Motor neuron (in vitro differentiated cells): ENCODE data around the gene CCL20. TPM values are rescaled to one million over a fixed set of nuclear protein-coding genes. Genes with fewer than 3 reads are reported as not detected.
"Not testable (repeated sequence)": the region's sequence is repeated elsewhere in the genome, so short reads cannot be mapped to it uniquely, and the experiment has no call there.

Experiments
- ATAC-seq, 8 experiments: fragments of 200-7000 bp; cut with Tn5 transposase; replicated peaks in 6 of 8; 2 replicates each; pipeline ENCODE4 v1.8.0; 2021; ENCODE audit warnings: mild to moderate bottlenecking in 8 of 8, moderate library complexity in 8 of 8
- H3K27ac ChIP-seq, 2 donors: fragments of 250-450 bp; sonication (Bioruptor Pico); 2 replicates each; pipeline ENCODE4 v1.9.0; 2021; ENCODE audit warnings: antibody characterized with exemption in 2 of 2, mild to moderate bottlenecking in 2 of 2, moderate library complexity in 1 of 2
- H3K4me1 ChIP-seq, 2 donors: fragments of 250-450 bp; sonication (Bioruptor Pico); replicated peaks in 1 of 2; 2 replicates each; pipeline ENCODE4 v1.6.1; 2021; ENCODE audit warnings: antibody characterized with exemption in 2 of 2, mild to moderate bottlenecking in 2 of 2, moderate library complexity in 1 of 2
- H3K4me3 ChIP-seq, 5 donors: fragments of 250-450 bp; sonication (Bioruptor Pico); 2 replicates each; pipeline ENCODE4 v1.9.0; 2021; ENCODE audit warnings: antibody characterized with exemption in 5 of 5, mild to moderate bottlenecking in 5 of 5, moderate library complexity in 4 of 5
- WGBS, 10 experiments: fragments of 450-650 bp; shearing (Covaris generic); methylation state at CpG; one replicate each; pipeline ENCODE4 v1.0.0; 2022; 5-methylcytosine and 5-hydroxymethylcytosine counted together
- in situ Hi-C, 9 experiments: fragments of 400-800 bp; cut with MboI; loops; one replicate each; pipeline ENCODE4 v1.15.0; 2021; ENCODE audit warnings: low sequenced_read_pairs in 9 of 9, low pct_unique_long_range_greater_than_20kb in 2 of 9; ENCODE audit not compliant: unreplicated experiment in 9 of 9
- total RNA-seq, 8 experiments: library from RNA; unstranded; fragments of 300-600 nt; gene quantifications; 2 replicates each; pipeline versions ENCODE4 v1.2.3 to v1.2.4, GENCODE V29; 2022

The CCL20 gene
- total RNA-seq, 8 experiments from 2014 or later = 0.16 to 0.38 TPM; not detected in 6

DNA sequence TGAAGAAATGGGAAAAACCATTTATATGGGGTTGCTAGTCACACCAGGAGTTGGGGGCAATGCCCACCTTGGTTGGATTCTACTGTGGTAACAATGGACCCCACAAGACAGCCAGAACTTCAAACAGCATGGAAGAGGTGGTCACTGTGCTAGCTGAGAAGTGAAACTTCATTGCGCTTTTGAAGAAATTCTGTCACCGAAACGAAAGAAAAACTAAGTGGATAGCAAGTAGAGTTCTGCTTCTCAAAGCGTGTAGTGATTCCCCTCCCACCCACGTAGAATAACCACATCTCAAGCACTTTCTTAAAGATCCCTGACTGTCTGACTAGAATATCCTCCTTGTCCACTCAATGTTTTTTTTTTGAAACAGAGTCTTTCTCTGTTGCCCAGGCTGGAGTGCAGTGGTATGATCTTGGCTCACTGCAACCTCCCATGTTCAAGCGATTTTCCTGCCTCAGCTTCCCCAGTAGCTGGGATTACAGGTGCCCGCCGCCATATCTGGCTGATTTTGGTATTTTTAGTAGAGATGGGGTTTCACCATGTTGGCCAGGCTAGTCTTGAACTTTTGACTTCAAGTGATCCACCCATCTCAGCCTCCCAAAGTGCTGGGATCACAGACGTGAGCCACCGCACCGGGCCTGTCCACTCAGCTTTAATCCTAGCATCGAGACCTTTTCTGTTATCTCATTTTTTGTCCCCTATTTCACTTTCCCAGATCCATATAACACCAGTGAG lies 30.1 kb upstream of the CCL20 start:
- H3K4me3 ChIP-seq = no peak overlapping the region
- in situ Hi-C loops = loop anchor here in 1 of 9 experiments (10.0 kb wide), 1 partner anchor 81 kb away; no protein-coding TSS in a partner anchor
- ATAC-seq = no peak
- WGBS, 10 experiments = 39 to 94% (median 75%) methylated on average over 1 to 8 of the region's 12 CpGs; no CpG with 5 or more reads in 3 of the 10 experiments
- no peak overlapping the region for H3K27ac ChIP-seq
- no peaks in the 10 kb centered on the region for H3K4me1 ChIP-seq

DNA sequence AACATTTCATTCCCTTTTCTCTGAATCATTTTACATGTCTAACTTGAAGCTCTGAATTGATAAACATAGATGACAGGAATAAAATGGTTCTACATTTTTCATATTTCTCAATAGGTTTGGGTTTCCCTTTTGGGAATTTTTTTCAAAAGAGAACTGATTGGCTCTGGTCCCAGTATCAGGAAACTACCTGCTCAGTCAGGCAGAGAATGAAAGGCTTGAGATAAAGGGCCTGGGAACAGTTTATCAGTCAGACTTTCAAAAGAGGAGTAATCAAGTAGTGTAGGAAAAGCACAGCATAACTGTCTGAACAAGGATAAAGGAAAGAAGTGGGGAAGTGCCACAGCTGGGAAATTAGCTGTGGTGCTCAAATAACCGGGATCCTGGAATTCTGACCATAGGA lies 28.3 kb upstream of the CCL20 start:
- in situ Hi-C loops = loop anchor here in 1 of 9 experiments (10.0 kb wide), 1 partner anchor 80 kb away; no protein-coding TSS in a partner anchor
- H3K4me3 ChIP-seq = no peak overlapping the region
- WGBS, 10 experiments = 0 to 100% (median 56%) methylated on average over 1 of the region's 1 CpG; no CpG with 5 or more reads in 5 of the 10 experiments
- H3K27ac ChIP-seq = no peak overlapping the region
- H3K4me1 ChIP-seq = no peaks in the 10 kb centered on the region
- ATAC-seq = no peak

DNA sequence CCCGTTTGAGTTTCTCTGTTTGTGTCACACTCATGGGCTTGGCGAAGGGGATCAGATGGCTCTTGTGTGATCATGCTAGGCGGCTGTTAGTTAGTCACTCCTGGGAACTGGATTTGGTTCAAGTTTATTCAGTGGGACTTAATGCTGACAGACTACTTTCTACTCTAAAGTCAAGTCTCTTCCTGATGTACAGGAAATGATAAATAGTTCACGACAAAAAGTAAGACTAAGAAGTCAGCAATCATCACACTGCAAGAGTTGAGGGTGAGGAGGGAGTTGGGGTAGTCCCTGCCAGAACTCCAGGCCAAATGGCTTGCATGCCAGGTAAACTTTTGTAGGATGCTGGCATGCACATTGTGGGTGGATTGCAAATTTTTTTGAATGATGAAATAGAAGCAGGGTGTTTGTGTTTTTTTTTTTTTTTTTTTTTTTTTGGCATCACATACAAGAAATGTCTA lies 25.1 kb upstream of the CCL20 start:
- ATAC-seq = no peak
- Histone ChIP-seq H3K4me1 (no peaks in the 10 kb centered on the region), H3K27ac (no peak overlapping the region), H3K4me3 (no peak overlapping the region)
- in situ Hi-C loops = loop anchor here in 1 of 9 experiments (10.0 kb wide), 1 partner anchor 76 kb away; no protein-coding TSS in a partner anchor
- WGBS, 10 experiments = 58 to 100% (median 83%) methylated on average over 1 to 4 of the region's 4 CpGs; no CpG with 5 or more reads in 1 of the 10 experiments

DNA sequence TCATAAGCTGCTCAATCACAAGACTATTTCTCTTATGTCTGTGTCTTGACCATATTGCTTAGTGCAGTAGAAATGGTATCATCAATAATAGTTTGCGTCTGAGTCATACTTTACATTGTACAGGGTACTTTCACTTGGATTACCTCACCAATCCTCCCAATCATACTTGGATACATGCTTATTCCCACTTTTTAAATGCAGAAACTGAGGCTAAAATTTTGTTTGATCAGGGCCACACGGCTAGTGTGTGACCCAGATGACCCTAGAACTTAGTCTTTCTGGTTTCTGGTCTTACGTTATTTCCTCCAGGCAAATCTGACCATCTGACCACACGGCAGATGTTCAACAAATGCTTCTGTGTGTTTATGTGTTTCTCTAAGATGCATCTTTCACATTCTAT lies 23.8 kb upstream of the CCL20 start:
- in situ Hi-C loops = loop anchor here in 1 of 9 experiments (10.0 kb wide), 1 partner anchor 75 kb away; no protein-coding TSS in a partner anchor
- ATAC-seq = peak in 1 of 8 experiments; percentile 57
- 9 to 83% (median 73%) methylated on average over 1 to 4 of the region's 4 CpGs; no CpG with 5 or more reads in 3 of the 10 experiments for WGBS, 10 experiments
- Histone ChIP-seq H3K4me3 (no peak overlapping the region), H3K27ac (no peak overlapping the region), H3K4me1 (no peaks in the 10 kb centered on the region)

DNA sequence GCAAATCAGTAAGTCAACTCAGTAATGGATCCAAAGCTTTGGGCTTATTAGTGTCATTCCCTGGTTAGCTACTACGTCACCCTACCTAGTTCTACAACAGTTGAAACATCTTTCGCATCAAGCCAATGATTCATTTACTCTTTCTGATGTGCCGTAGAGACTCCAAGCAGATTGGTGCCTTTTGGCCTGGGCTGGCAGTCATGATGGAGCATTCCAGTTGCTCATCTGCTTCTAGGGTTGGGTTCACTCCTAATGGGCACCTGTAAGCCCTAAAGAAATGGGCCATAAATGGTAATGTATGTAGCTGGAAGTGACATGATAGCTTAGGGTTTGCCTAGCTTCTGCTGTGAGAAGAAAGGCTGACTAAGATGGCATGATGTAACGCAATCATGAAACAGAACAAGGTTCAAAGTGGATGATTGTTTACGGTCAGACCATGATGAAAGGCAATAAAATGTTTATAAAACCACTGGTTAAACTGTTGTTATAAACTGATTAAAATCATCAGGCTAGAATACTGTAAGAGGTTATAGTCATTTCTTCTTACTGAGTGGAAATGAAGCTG lies 20.4 kb upstream of the CCL20 start:
- no peaks in the 10 kb centered on the region for H3K4me1 ChIP-seq
- no peak for ATAC-seq
- no peak overlapping the region for H3K4me3 ChIP-seq
- WGBS, 10 experiments = 17 to 100% (median 78%) methylated on average over 2 to 5 of the region's 5 CpGs
- no peak overlapping the region for H3K27ac ChIP-seq
- in situ Hi-C loops = no loop called here

DNA sequence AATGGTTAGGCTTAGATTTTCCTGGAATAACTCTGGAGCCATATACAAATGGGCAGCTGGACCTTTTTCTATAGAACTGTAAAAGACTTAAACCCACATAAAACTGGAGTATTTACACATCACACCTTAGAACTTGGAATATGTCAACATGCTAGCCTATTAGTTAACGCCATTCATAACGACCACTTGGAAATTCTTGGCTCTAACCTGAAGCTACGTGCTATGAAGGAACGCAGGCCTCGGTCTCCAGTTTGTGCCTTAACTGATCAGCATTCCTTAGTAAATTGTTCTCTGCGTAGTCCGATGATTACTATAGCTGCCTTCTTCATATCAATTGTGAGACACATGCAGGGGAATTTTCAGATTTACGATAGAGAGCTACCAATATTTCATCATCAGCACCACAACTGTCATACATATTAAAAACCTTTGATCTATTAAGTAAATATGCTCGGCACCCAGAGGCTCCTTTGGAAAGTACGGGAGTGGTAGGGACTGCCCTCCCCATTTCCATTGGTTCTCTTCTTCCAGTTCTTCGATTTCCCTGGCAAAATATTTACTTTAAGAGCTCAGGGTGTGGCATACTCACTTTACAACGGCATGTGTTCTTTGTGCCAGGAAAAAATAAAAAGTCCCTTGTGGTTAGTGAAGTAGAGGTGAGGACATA lies 17.5 kb upstream of the CCL20 start:
- in situ Hi-C loops = no loop called here
- no peak overlapping the region for H3K27ac ChIP-seq
- WGBS, 10 experiments = 17 to 93% (median 77%) methylated on average over 1 to 8 of the region's 12 CpGs
- no peak for ATAC-seq
- no peak overlapping the region for H3K4me3 ChIP-seq
- H3K4me1 ChIP-seq = no peaks in the 10 kb centered on the region

DNA sequence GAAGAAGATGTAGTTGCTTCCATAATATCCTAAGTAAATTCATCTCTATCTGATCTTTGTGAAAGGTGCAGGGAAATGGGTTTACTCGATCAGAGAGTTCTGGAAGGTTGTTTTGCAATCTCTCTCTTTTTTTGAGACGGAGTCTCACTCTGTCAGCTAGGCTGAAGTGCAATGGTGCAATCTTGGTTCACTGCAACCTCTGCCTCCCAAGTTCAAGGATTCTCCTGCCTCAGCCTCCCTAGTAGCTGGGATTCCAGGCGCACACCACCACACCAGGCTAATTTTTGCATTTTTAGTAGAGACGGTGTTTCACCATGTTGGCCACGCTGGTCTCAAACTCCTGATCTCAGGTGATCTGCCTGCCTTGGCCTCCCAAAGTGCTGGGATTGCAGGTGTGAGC lies 16.9 kb upstream of the CCL20 start:
- ATAC-seq, H3K4me3 ChIP-seq, in situ Hi-C loops, H3K4me1 ChIP-seq, H3K27ac ChIP-seq: not testable (repeated sequence)
- 64 to 100% (median 91%) methylated on average over 1 to 5 of the region's 5 CpGs; no CpG with 5 or more reads in 2 of the 10 experiments for WGBS, 10 experiments

DNA sequence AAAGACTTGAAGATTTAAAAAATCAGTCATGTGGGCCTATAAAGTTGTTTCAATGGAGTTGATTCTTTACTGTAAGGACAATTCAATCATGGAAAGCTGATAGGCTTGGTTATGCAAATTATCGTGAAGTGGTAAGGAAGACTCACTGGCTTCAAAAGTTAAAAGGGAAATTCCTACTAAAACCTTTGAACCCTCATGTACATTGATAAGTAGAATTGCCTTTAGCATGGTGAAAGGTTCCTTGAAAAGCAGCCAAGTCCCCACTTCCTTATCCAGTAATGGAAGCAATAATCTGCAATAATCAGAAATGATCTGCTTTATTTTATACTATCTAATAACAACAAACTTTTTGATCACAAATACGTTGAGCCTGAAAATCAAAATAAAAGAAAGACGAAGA lies 14.4 kb upstream of the CCL20 start:
- Histone ChIP-seq H3K27ac (no peak overlapping the region), H3K4me1 (no peaks in the 10 kb centered on the region), H3K4me3 (no peak overlapping the region)
- WGBS, 10 experiments = 21 to 95% (median 78%) methylated on average over 2 to 3 of the region's 3 CpGs; no CpG with 5 or more reads in 2 of the 10 experiments
- no peak for ATAC-seq
- in situ Hi-C loops = no loop called here

DNA sequence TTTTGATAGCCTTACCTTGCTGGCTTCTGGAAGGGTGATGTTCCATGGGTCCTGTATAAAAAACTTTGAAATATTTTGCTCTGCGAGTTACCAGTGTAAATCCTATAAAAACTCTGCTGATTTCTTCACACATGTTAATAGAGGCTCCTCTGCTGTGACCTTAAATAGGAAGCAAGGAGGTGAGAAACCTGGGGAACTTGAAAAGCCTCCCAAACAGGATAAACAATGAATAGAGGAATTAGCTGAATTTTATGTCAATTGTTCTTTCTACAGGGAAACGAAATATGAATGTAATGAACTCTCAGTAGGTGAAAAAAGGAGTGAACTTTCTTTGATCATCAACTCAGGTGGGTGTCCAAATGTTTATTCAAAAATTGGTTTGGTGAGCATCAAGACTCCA lies 10.8 kb upstream of the CCL20 start:
- 17 to 100% (median 55%) methylated on average over 1 to 2 of the region's 2 CpGs; no CpG with 5 or more reads in 2 of the 10 experiments for WGBS, 10 experiments

DNA sequence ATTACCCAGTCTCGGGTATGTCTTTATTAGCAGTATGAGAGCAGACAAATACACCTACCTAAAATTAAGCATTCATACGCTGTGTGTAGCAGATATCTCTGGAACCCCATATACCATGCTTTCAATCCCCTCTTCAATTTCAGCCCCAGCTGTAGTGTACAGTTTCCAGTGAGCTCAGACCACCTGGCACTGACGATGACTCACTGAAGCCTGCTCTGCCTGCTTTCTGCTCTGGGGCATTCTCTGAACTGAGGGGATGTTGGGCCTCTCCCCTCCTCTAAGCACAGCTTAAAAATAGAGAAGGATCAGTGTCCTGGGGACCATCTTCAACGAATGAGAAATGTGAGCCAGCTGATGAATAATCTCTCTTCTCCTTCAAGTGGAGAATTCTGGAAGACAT lies 8.7 kb upstream of the CCL20 start:
- in situ Hi-C loops = no loop called here
- 50 to 100% (median 76%) methylated on average over 1 to 4 of the region's 4 CpGs; no CpG with 5 or more reads in 5 of the 10 experiments for WGBS, 10 experiments
- ATAC-seq = no peak
- Histone ChIP-seq H3K27ac (no peak overlapping the region), H3K4me3 (no peak overlapping the region), H3K4me1 (no peaks in the 10 kb centered on the region)

More for the DNA sequence above, 10.8 kb upstream of the CCL20 start:
- no peak overlapping the region for H3K4me3 ChIP-seq
- no peak overlapping the region for H3K27ac ChIP-seq
- in situ Hi-C loops = no loop called here
- no peaks in the 10 kb centered on the region for H3K4me1 ChIP-seq
- ATAC-seq = no peak

DNA sequence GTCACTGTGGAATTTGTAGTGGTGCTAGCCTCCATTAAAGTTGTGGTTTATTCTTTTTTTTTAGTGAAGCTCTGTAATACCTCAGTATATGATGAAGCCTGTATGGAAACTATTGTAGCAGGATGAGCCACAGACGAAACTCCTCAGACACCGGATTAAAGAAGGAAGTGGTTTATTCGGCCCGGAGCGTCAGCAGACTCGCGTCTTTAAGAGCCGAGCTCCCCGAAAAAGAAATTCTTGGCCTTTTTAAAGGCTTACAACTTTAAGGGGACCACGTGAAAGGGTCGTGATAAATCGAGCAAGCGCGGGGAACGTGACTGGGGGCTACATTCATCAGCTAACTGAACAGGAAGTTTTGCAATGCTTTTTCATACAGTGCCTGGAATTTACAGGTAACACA lies 8.1 kb upstream of the CCL20 start:
- ATAC-seq = no peak

DNA sequence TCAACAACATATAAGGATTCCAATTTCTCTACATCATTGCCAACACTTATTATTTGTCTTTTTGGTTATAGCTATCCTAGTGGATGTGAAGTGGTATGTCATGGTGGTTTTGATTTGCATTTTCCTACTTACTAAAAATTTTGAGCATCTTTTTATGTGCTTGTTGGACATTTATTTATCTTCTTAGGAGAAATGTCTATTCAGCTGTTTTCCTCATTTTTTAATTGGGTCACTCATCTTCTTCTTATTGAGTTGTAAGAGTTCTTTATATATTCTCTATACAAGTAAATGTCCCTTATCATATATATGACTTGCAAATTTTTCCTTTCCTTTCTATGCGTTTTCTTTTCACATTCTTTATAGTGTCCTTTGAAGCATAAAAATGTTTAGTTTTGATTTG lies 4.7 kb upstream of the CCL20 start:
- H3K27ac ChIP-seq = no peak overlapping the region
- in situ Hi-C loops = no loop called here
- no peak for ATAC-seq
- H3K4me3 ChIP-seq = no peak overlapping the region
- H3K4me1 ChIP-seq = no peaks in the 10 kb centered on the region
- WGBS, 10 experiments = 37 to 100% (median 89%) methylated on average over 1 of the region's 1 CpG; no CpG with 5 or more reads in 1 of the 10 experiments

More for the DNA sequence above, 8.1 kb upstream of the CCL20 start:
- no peak overlapping the region for H3K27ac ChIP-seq
- WGBS, 10 experiments = 80 to 100% (median 92%) methylated on average over 2 to 15 of the region's 15 CpGs; no CpG with 5 or more reads in 2 of the 10 experiments
- H3K4me1 ChIP-seq = no peaks in the 10 kb centered on the region
- H3K4me3 ChIP-seq = no peak overlapping the region
- in situ Hi-C loops = no loop called here

DNA sequence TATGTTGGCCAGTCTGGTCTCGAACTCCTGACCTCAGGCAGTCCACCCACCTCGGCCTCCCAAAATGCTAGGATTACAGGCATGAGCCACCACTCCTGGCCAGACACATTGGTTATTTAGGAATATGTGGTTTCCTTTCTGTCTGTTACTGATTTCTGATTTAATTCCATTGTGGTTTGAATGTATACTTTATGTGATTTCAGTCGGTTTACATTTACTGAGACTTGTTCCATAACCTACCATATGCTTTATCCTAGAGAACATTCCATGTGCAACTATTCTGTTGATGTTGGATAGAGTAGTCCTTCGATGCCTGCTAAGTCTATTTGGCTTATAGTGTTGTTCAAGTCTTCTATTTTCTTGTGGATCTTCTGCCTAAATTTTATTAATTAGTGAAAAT lies 1.6 kb upstream of the CCL20 start:
- in situ Hi-C loops = no loop called here
- WGBS, 10 experiments = 29 to 87% (median 70%) methylated on average over 1 to 4 of the region's 4 CpGs; no CpG with 5 or more reads in 3 of the 10 experiments
- Histone ChIP-seq H3K4me1 (no peaks in the 10 kb centered on the region), H3K4me3 (no peak overlapping the region), H3K27ac (no peak overlapping the region)
- no peak for ATAC-seq
